Progenitor cell of endocrine pancreas (in vitro differentiated cells): ENCODE results near the gene CNTNAP2. TPM values are rescaled to one million over a fixed set of nuclear protein-coding genes. Genes with fewer than 3 reads are reported as not detected.

ENCODE experiments used
- DNase-seq: peaks from one replicate; pipeline ENCODE4 v3.0.0; 2021; ENCODE audit warnings: low spot score; ENCODE audit not compliant: unreplicated experiment
- H3K27ac Mint-ChIP-seq: 2 replicates; pipeline ENCODE4 v1.8.0; 2021; ENCODE audit warnings: mild to moderate bottlenecking, moderate library complexity, mixed read lengths
- H3K27me3 Mint-ChIP-seq: 2 replicates; pipeline ENCODE4 v1.8.0; 2021; ENCODE audit warnings: mixed read lengths
- H3K36me3 Mint-ChIP-seq: 2 replicates; pipeline ENCODE4 v1.8.0; 2022; ENCODE audit warnings: mixed read lengths; ENCODE audit not compliant: insufficient read depth
- H3K4me1 Mint-ChIP-seq: 2 replicates; pipeline ENCODE4 v1.8.0; 2021; ENCODE audit warnings: low read depth, mixed read lengths
- H3K4me3 Mint-ChIP-seq: 2 replicates; pipeline ENCODE4 v1.8.0; 2021; ENCODE audit warnings: low read depth, mild to moderate bottlenecking, moderate library complexity, mixed read lengths
- H3K9me3 Mint-ChIP-seq: 2 replicates; pipeline ENCODE4 v1.8.0; 2021; ENCODE audit warnings: low read depth, mixed read lengths
- CTCF ChIP-seq: fragments of 200-600 bp; sonication (generic); IDR thresholded peaks from one replicate; pipeline ENCODE4 v1.5.0; 2021; ENCODE audit warnings: antibody characterized with exemption, mild to moderate bottlenecking; ENCODE audit not compliant: unreplicated experiment
- total RNA-seq: library from RNA; stranded (reverse); gene quantifications from 2 replicates; pipeline ENCODE4 v1.2.1, GENCODE V29; 2021

Gene CNTNAP2
- total RNA-seq, 1 donor from 2014 or later: 6.5 TPM

DNA sequence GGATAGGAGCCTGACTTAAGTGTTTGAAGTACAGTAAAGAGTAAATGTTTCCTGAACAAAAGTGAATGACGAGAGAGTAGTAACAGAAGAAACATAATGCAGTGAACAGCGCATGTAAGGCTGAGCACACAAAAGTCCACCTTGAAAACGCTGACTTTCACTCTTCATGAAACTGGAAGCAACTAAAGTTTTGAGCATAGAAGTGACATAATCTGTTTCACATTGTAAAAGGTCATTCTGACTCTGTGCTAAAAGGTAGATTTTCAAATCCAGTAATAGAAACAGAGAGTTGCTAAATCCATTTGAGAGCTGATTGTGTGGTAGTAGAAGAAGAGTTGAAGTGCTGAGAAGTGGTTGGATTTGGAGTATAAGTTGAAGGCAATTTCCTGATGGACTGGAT is 1037.0 kb downstream of the CNTNAP2 start:
- no peak for DNase-seq
- H3K27ac Mint-ChIP-seq: no peak overlapping the region
- H3K4me1 Mint-ChIP-seq: peaks cover 10% of the 10 kb centered on the region
- no peaks in the 10 kb centered on the region for H3K27me3 Mint-ChIP-seq
- H3K9me3 Mint-ChIP-seq: no peaks in the 10 kb centered on the region
- H3K4me3 Mint-ChIP-seq: no peak overlapping the region
- TF ChIP-seq CTCF: no peak
- H3K36me3 Mint-ChIP-seq: no peaks in the 10 kb centered on the region

DNA sequence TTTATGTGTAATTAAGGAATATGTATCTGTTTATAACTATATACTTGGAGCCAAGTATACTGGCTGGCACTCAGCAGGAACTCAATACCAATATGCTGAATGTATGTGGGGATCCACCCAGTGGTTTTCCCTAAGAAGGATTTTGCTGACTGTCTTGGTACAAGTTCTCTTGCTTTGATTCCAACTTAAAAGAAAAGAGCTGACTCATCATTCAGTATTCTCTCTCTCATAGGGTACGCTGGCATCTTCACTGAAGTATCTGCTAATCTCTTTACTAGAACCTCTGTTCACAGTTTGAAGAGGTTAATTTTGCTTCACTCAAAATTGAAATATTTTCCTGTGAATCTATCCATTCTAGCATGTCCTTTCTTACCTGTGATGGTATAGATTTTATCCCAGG is 1044.8 kb downstream of the CNTNAP2 start:
- peaks cover 9% of the 10 kb centered on the region for H3K4me1 Mint-ChIP-seq
- DNase-seq: no peak
- H3K27me3 Mint-ChIP-seq: no peaks in the 10 kb centered on the region
- H3K36me3 Mint-ChIP-seq: no peaks in the 10 kb centered on the region
- TF ChIP-seq CTCF: no peak
- no peak overlapping the region for H3K4me3 Mint-ChIP-seq
- peaks cover 7% of the 10 kb centered on the region for H3K9me3 Mint-ChIP-seq
- H3K27ac Mint-ChIP-seq: no peak overlapping the region

DNA sequence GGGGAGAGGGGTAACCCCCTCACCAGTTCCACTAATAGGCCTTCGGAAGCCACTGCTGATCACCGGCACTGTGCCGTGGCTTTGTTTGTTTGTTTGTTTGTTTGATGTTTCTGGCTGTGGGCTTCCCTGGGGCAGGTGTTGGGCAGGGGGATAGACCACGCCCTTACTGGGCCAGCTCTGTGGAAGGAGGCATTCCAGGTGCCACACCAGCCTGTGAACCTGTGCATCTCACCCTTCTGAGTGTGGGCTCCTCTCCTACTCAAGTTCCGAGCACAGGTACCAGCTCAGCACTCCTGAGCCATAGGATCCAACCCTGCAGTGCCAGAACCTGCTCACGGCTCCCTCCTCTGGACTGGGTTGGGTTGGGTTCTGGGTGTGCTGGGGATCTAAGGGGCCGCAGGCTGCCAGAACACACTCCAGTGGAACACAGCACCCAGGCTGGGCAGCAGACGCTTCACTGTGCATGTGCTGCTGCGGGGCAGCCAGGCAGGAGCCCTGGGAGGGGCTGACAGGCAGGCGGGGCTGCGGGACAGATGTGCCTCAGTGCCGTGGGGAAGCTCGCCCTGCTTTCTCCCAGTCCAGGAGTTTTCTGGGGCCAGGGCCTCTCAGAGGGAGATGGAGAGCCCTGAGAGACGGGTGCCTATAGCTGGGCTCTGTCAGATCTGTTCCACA is 1053.9 kb downstream of the CNTNAP2 start:
- Mint-ChIP-seq H3K4me1 (no peaks in the 10 kb centered on the region), H3K27ac (no peak overlapping the region), H3K9me3 (peaks cover 7% of the 10 kb centered on the region), H3K27me3 (no peaks in the 10 kb centered on the region), H3K36me3 (no peaks in the 10 kb centered on the region), H3K4me3 (no peak overlapping the region)
- no peak for TF ChIP-seq CTCF
- no peak for DNase-seq

GRCh38 chr7:147171013-147171391 is 1054.4 kb downstream of the CNTNAP2 start:
- Mint-ChIP-seq H3K36me3 (no peaks in the 10 kb centered on the region), H3K27ac (no peak overlapping the region), H3K9me3 (peaks cover 4% of the 10 kb centered on the region), H3K4me3 (no peak overlapping the region), H3K27me3 (no peaks in the 10 kb centered on the region), H3K4me1 (no peaks in the 10 kb centered on the region)
- no peak for DNase-seq
- TF ChIP-seq CTCF: no peak

DNA sequence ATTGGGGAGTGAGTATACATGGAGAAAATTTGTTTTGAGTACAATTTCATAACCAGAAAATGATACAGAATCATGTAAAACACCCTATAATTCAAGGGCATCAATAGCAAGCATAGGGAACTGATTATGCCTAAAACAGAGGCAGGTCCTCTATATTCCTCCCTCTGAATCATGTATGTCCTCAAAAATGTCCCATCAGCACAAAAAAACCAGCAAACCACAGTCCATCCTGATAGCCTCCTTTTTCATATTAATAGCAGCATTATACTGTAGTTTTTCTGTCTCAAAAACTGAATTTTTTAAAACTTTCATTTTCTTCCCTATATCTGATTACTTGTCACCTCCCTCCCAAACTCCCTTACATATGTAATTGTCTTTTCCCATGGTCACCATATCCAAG is 1057.3 kb downstream of the CNTNAP2 start:
- DNase-seq: no peak
- Mint-ChIP-seq H3K27ac (no peak overlapping the region), H3K4me3 (no peak overlapping the region), H3K27me3 (no peaks in the 10 kb centered on the region), H3K4me1 (no peaks in the 10 kb centered on the region), H3K9me3 (no peaks in the 10 kb centered on the region), H3K36me3 (no peaks in the 10 kb centered on the region)
- no peak for TF ChIP-seq CTCF
